ENCODE results near the gene SDF2. TPM values are rescaled to one million over a fixed set of nuclear protein-coding genes. Genes with fewer than 3 reads are reported as not detected.

SDF2 gene
- total and polyA plus RNA-seq, 2 experiments from 2014 or later: 32.5 to 54.6 TPM

GRCh38 chr17:28702752-28703150 lies 41.0 kb upstream of the SDF2 start:
- ATAC-seq: no peak
- H3K36me3 ChIP-seq (ENCODE audit: insufficient read depth): peaks cover 17% of the 10 kb centered on the region

GRCh38 chr17:28702026-28702751 lies 40.5 kb upstream of the SDF2 start:
- peaks cover 23% of the 10 kb centered on the region for H3K36me3 ChIP-seq (ENCODE audit: insufficient read depth)
- no peak overlapping the region for H3K27ac ChIP-seq (ENCODE audit: low read depth)
- TF ChIP-seq EZH2 (IDR thresholded peaks at IDR 0.05; ENCODE audit: low read depth, unreplicated experiment) (no peak), EZH2phosphoT487 (IDR thresholded peaks at IDR 0.05; ENCODE audit: unreplicated experiment) (no peak), ZNF331 (CRISPR knock-in tag; IDR thresholded peaks at IDR 0.05; ENCODE audit: low read depth) (no peak), ZNF114 (CRISPR knock-in tag; IDR thresholded peaks at IDR 0.05) (no peak), REST (IDR thresholded peaks at IDR 0.05; ENCODE audit: unreplicated experiment) (no peak), CREB1 (CRISPR knock-in tag; IDR thresholded peaks at IDR 0.05; ENCODE audit: low read depth) (no peak), POLR2AphosphoS5 (IDR thresholded peaks at IDR 0.05; ENCODE audit: low read depth) (no peak), ETS1 (IDR thresholded peaks at IDR 0.05) (no peak), NANOG (IDR thresholded peaks at IDR 0.05; ENCODE audit: borderline replicate concordance) (no peak)

More at GRCh38 chr17:28702752-28703150, 41.0 kb upstream of the SDF2 start:
- H3K36me3 Mint-ChIP-seq (ENCODE audit: low read depth): peaks cover 68% of the 10 kb centered on the region
- peaks cover 18% of the 10 kb centered on the region for H3F3A ChIP-seq (replicated peaks; ENCODE audit: low read depth)
- H3K9me2 ChIP-seq (ENCODE audit: insufficient read depth): no peaks in the 10 kb centered on the region
- H3K27me3 ChIP-seq (ENCODE audit: insufficient read depth): no peaks in the 10 kb centered on the region
- no peak; the same call in 1 of the 2 replicates for TF ChIP-seq POLR2AphosphoS5 (IDR thresholded peaks at IDR 0.05; ENCODE audit: low read depth)
- TF ChIP-seq STAT1 (IDR thresholded peaks at IDR 0.05; ENCODE audit: unreplicated experiment): no peak
- TF ChIP-seq ZNF331 (CRISPR knock-in tag; IDR thresholded peaks at IDR 0.05; ENCODE audit: low read depth): no peak
- TF ChIP-seq JUNB (IDR thresholded peaks at IDR 0.05; ENCODE audit: unreplicated experiment): no peak
- no peak for TF ChIP-seq REST (IDR thresholded peaks at IDR 0.05; ENCODE audit: unreplicated experiment)
- no peak for TF ChIP-seq CREB1 (CRISPR knock-in tag; IDR thresholded peaks at IDR 0.05; ENCODE audit: low read depth)
- H3K4me3 Mint-ChIP-seq: no peak overlapping the region; the same call in 2 of the 3 replicates
- no peak overlapping the region for H2AFZ ChIP-seq
- peaks cover 24% of the 10 kb centered on the region for H3K27me3 Mint-ChIP-seq (ENCODE audit: insufficient read depth, low read depth, poor library complexity)
- no peaks in the 10 kb centered on the region; the same call in 2 of the 3 replicates for H3K9me3 Mint-ChIP-seq
- H3K4me2 ChIP-seq: no peak overlapping the region
- peaks cover 41% of the 10 kb centered on the region for H3K4me1 Mint-ChIP-seq
- H3K27ac ChIP-seq (ENCODE audit: low read depth): no peak overlapping the region
- H3K4me1 ChIP-seq (ENCODE audit: insufficient read depth): peaks cover 8% of the 10 kb centered on the region; the same call in 1 of the 2 replicates
- H3K4me3 ChIP-seq: no peak overlapping the region
- peak overlapping the region; percentile 77 for H3K27ac Mint-ChIP-seq
- no peak for DNase-seq (ENCODE audit: low spot score)
- H3K79me2 ChIP-seq (replicated peaks; ENCODE audit: insufficient read depth): no peaks in the 10 kb centered on the region
- H4K20me1 ChIP-seq (replicated peaks; ENCODE audit: insufficient read depth): peaks cover 6% of the 10 kb centered on the region

More at GRCh38 chr17:28702026-28702751, 40.5 kb upstream of the SDF2 start:
- Mint-ChIP-seq H3K36me3 (ENCODE audit: low read depth) (peaks cover 69% of the 10 kb centered on the region), H3K4me3 (no peak overlapping the region; the same call in 2 of the 3 replicates), H3K4me1 (peaks cover 36% of the 10 kb centered on the region), H3K27me3 (ENCODE audit: insufficient read depth, low read depth, poor library complexity) (peaks cover 21% of the 10 kb centered on the region), H3K9me3 (no peaks in the 10 kb centered on the region), H3K27ac (peak overlapping the region; percentile 77; the same call in 1 of the 2 replicates)
- no peak for ATAC-seq
- H3K27me3 ChIP-seq (ENCODE audit: insufficient read depth): no peaks in the 10 kb centered on the region
- no peaks in the 10 kb centered on the region for H3K9me2 ChIP-seq (ENCODE audit: insufficient read depth)
- H4K20me1 ChIP-seq (replicated peaks; ENCODE audit: insufficient read depth): peaks cover 4% of the 10 kb centered on the region
- no peak overlapping the region for H3K4me2 ChIP-seq
- DNase-seq (ENCODE audit: low spot score): no peak
- peaks cover 13% of the 10 kb centered on the region for H3F3A ChIP-seq (replicated peaks; ENCODE audit: low read depth)
- H3K4me1 ChIP-seq (ENCODE audit: insufficient read depth): peaks cover 3% of the 10 kb centered on the region; the same call in 1 of the 2 replicates
- H2AFZ ChIP-seq: no peak overlapping the region
- H3K79me2 ChIP-seq (replicated peaks; ENCODE audit: insufficient read depth): no peaks in the 10 kb centered on the region
- H3K4me3 ChIP-seq: no peak overlapping the region

Data from GM23338 (cell line).